GM21526 (cell line): ENCODE measurements around the gene TMEM45A.
"Not testable (repeated sequence)": the region's sequence is repeated elsewhere in the genome, so short reads cannot be mapped to it uniquely, and the experiment has no call there.

Source experiments
- ATAC-seq: cut with Tn5 transposase; IDR thresholded peaks from one replicate; pipeline ENCODE4 v1.9.1; 2021; ENCODE audit warnings: moderate library complexity; ENCODE audit not compliant: unreplicated experiment, low FRiP score

Gene TMEM45A

GRCh38 chr3:100563228-100563627, 70.8 kb downstream of the TMEM45A start:
- no peak for ATAC-seq

GRCh38 chr3:100563652-100564211, 71.3 kb downstream of the TMEM45A start:
- ATAC-seq = no peak

- no peak for ATAC-seq
Measured at GRCh38 chr3:100570811-100571210, 78.4 kb downstream of the TMEM45A start.

GRCh38 chr3:100574536-100574935, 82.1 kb downstream of the TMEM45A start:
- no peak for ATAC-seq

GRCh38 chr3:100575704-100576103, 83.3 kb downstream of the TMEM45A start:
- no peak for ATAC-seq

GRCh38 chr3:100577382-100578008, 85.1 kb downstream of the TMEM45A start:
- no peak for ATAC-seq

- ATAC-seq = no peak
Measured at GRCh38 chr3:100578646-100579045, 86.2 kb downstream of the TMEM45A start.

GRCh38 chr3:100580147-100580546, 87.7 kb downstream of the TMEM45A start:
- no peak for ATAC-seq

GRCh38 chr3:100581650-100582049, 89.2 kb downstream of the TMEM45A start:
- ATAC-seq = no peak

GRCh38 chr3:100582157-100582556, 89.7 kb downstream of the TMEM45A start:
- not testable (repeated sequence) for ATAC-seq

GRCh38 chr3:100584101-100584660, 91.8 kb downstream of the TMEM45A start:
- ATAC-seq = no peak

- no peak for ATAC-seq
Measured at GRCh38 chr3:100586832-100587231, 94.4 kb downstream of the TMEM45A start.

- ATAC-seq = no peak
Measured at GRCh38 chr3:100588251-100588650, 95.8 kb downstream of the TMEM45A start.

- peak; percentile 94 for ATAC-seq
Measured at GRCh38 chr3:100590114-100590839, 97.9 kb downstream of the TMEM45A start.

GRCh38 chr3:100590840-100591147, 98.4 kb downstream of the TMEM45A start:
- ATAC-seq = no peak

GRCh38 chr3:100591411-100591810, 99.0 kb downstream of the TMEM45A start:
- no peak for ATAC-seq

- no peak for ATAC-seq
Measured at GRCh38 chr3:100600181-100601042, 108.0 kb downstream of the TMEM45A start.

- ATAC-seq = peak; percentile 53
Measured at GRCh38 chr3:100602506-100603444, 110.4 kb downstream of the TMEM45A start.

- ATAC-seq = peak; percentile 46
Measured at GRCh38 chr3:100603469-100603868, 111.0 kb downstream of the TMEM45A start.

- ATAC-seq = no peak
Measured at GRCh38 chr3:100605358-100605757, 112.9 kb downstream of the TMEM45A start.
